ENCODE measurements around the gene NHLRC3. TPM values are rescaled to one million over a fixed set of nuclear protein-coding genes. Genes with fewer than 3 reads are reported as not detected.
A peak's percentile ranks its signal among the peaks of the same experiment; 100 is the strongest.

The NHLRC3 gene
- total RNA-seq, 2 donors from 2014 or later, result 5.1 to 8.6 TPM

DNA sequence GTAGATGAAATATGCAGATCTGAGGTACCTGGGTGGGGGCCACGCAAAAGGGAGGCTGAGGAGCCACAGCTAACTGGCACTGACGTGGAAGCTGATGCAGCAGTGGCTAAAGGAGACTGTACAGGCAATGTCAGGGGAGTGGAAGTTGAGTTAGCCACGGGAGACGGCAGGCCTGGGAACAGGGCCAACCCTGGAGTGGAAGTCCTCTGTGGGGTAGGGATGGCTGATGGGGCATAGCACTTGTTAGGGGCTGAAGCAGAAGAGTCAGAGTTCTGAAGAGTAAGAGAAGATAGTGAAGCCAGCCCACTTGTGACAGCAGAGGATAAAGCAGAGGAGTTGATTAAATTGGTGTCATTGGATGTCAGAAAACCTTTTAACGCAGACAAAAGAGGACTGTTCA is 24.8 kb upstream of the NHLRC3 start:
- Histone ChIP-seq H3K4me1 (no peaks in the 10 kb centered on the region), H3K27ac (no peak overlapping the region), H3K36me3 (peaks cover 68% of the 10 kb centered on the region), H3K9me3 (no peaks in the 10 kb centered on the region), H3K27me3 (no peaks in the 10 kb centered on the region), H3K4me3 (no peak overlapping the region)
- DNase-seq (ENCODE audit: low spot score), result no peak
- TF ChIP-seq CTCF (IDR thresholded peaks at IDR 0.05), result no peak

GRCh38 chr13:39016087-39016486 is 22.2 kb upstream of the NHLRC3 start:
- Histone ChIP-seq H3K9me3 (no peaks in the 10 kb centered on the region), H3K4me1 (no peaks in the 10 kb centered on the region), H3K27me3 (no peaks in the 10 kb centered on the region), H3K4me3 (no peak overlapping the region), H3K27ac (no peak overlapping the region), H3K36me3 (peaks cover 55% of the 10 kb centered on the region)
- TF ChIP-seq CTCF (IDR thresholded peaks at IDR 0.05), result no peak
- DNase-seq (ENCODE audit: low spot score), result no peak

DNA sequence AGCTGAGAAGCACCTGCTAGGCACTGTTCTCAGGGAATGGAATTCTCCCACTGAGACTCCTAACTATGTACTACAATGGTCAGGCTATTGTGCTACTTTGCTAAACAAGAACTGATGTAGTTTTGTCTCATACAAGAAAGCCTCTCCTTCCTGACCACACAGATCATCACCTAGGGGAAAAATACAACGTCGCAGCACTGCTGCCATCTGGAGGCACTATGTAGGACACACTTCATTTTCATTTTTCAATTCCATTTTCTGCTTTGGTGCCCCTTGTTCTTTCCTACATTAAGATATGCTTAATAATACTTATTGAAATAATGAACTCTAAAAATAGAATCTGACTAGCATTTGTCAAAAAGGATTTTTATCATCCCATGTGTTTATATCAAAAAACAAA is 21.5 kb upstream of the NHLRC3 start:
- no peak for DNase-seq (ENCODE audit: low spot score)
- Histone ChIP-seq H3K4me3 (no peak overlapping the region), H3K27ac (no peak overlapping the region), H3K27me3 (no peaks in the 10 kb centered on the region), H3K36me3 (peaks cover 55% of the 10 kb centered on the region), H3K4me1 (no peaks in the 10 kb centered on the region), H3K9me3 (no peaks in the 10 kb centered on the region)
- TF ChIP-seq CTCF (IDR thresholded peaks at IDR 0.05), result peak in 1 of 2 donors; percentile 52

GRCh38 chr13:39020853-39021462 is 17.3 kb upstream of the NHLRC3 start:
- no peak for DNase-seq (ENCODE audit: low spot score)
- TF ChIP-seq CTCF (IDR thresholded peaks at IDR 0.05), result no peak
- Histone ChIP-seq H3K27me3 (no peaks in the 10 kb centered on the region), H3K27ac (no peak overlapping the region), H3K4me3 (no peak overlapping the region), H3K4me1 (no peaks in the 10 kb centered on the region), H3K36me3 (peaks cover 58% of the 10 kb centered on the region), H3K9me3 (no peaks in the 10 kb centered on the region)

DNA sequence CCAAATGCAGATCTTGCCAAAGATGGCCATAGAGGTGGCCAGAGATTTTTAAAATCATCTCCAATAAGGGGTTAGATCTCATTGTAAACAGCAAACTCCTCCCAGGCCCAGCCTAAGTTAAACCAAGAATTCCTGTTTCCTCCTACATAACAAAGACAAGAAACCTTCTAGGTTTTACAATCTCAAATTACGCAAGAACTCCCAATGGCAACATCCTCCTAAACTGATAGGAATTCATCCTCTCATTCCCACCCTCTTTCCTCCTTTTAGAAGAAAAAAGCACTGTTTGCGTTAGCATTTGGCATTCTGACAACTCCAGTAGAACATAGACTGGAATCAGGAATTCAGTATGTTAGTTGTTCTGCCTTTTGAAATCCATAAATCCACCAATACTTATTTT is 14.9 kb upstream of the NHLRC3 start:
- peaks cover 57% of the 10 kb centered on the region for H3K36me3 ChIP-seq
- no peaks in the 10 kb centered on the region for H3K4me1 ChIP-seq
- no peak overlapping the region for H3K4me3 ChIP-seq

More for the DNA sequence above, 14.9 kb upstream of the NHLRC3 start:
- Histone ChIP-seq H3K27ac (no peak overlapping the region), H3K9me3 (no peaks in the 10 kb centered on the region), H3K27me3 (no peaks in the 10 kb centered on the region)
- DNase-seq (ENCODE audit: low spot score), result no peak
- no peak for TF ChIP-seq CTCF (IDR thresholded peaks at IDR 0.05)

All from right atrium auricular region (tissue), 2 donors.